CD8-positive, alpha-beta memory T cell (primary cell): ENCODE data around the gene FNBP1. TPM values are rescaled to one million over a fixed set of nuclear protein-coding genes. Genes with fewer than 3 reads are reported as not detected.

ENCODE experiments used
- CTCF ChIA-PET: fragments of 350-600 bp; sonication (Branson Sonifier 250); formaldehyde crosslinking; loops from one replicate; lab custom pipeline; 2021; ENCODE audit warnings: antibody characterized with exemption; lab: Charles Lee
- POLR2A ChIA-PET: fragments of 350-600 bp; sonication (Branson Sonifier 250); formaldehyde crosslinking; loops from one replicate; lab custom pipeline; 2021; ENCODE audit warnings: antibody characterized with exemption; lab: Charles Lee
- DNase-seq, 5 donors: peaks; one replicate each; pipeline versions ENCODE4 v3.0.0 to v3.0.0-alpha.2; 2020 to 2022; ENCODE audit warnings: mixed read lengths in 1 of 5
- H3K27ac ChIP-seq: one replicate; pipeline ENCODE4 v1.7.0; 2013; ENCODE audit warnings: low read depth, mild to moderate bottlenecking, low read length, moderate library complexity
- H3K27me3 ChIP-seq: 2 replicates; pipeline ENCODE4 v1.7.0; 2013; ENCODE audit warnings: low read length, mild to moderate bottlenecking; ENCODE audit not compliant: insufficient read depth, poor library complexity, severe bottlenecking
- H3K36me3 ChIP-seq: 2 replicates; pipeline ENCODE4 v1.7.0; 2013; ENCODE audit warnings: mild to moderate bottlenecking, low read length, moderate library complexity; ENCODE audit not compliant: insufficient read depth
- H3K4me1 ChIP-seq: 2 replicates; pipeline ENCODE4 v1.7.0; 2013; ENCODE audit warnings: mild to moderate bottlenecking, low read length, moderate library complexity; ENCODE audit not compliant: insufficient read depth
- H3K4me3 ChIP-seq: 2 replicates; pipeline ENCODE4 v1.7.0; 2013; ENCODE audit warnings: mild to moderate bottlenecking, low read length
- H3K9me3 ChIP-seq: 2 replicates; pipeline ENCODE4 v1.7.0; 2013; ENCODE audit warnings: mild to moderate bottlenecking, low read length
- H3K27ac Mint-ChIP-seq, 8 donors: one replicate each; pipeline ENCODE4 v1.8.0; 2020 to 2021; ENCODE audit warnings: mixed read lengths in 8 of 8, mild to moderate bottlenecking in 6 of 8, inconsistent platforms in 3 of 8, moderate library complexity in 3 of 8
- H3K27me3 Mint-ChIP-seq, 2 donors: one replicate each; pipeline ENCODE4 v1.8.0; 2020 to 2021; ENCODE audit warnings: mixed read lengths in 2 of 2, mild to moderate bottlenecking in 1 of 2, moderate library complexity in 1 of 2
- H3K36me3 Mint-ChIP-seq, 3 donors: one replicate each; pipeline ENCODE4 v1.8.0; 2020 to 2021; ENCODE audit warnings: mixed read lengths in 3 of 3, inconsistent platforms in 1 of 3, mild to moderate bottlenecking in 1 of 3
- H3K4me1 Mint-ChIP-seq, 3 donors: one replicate each; pipeline ENCODE4 v1.8.0; 2020 to 2021; ENCODE audit warnings: mixed read lengths in 3 of 3, inconsistent platforms in 1 of 3, mild to moderate bottlenecking in 1 of 3
- H3K4me3 Mint-ChIP-seq, 7 donors: one replicate each; pipeline ENCODE4 v1.8.0; 2020 to 2021; ENCODE audit warnings: mixed read lengths in 7 of 7, mild to moderate bottlenecking in 6 of 7, moderate library complexity in 4 of 7, inconsistent platforms in 2 of 7
- H3K9me3 Mint-ChIP-seq, 5 donors: one replicate each; pipeline ENCODE4 v1.8.0; 2020 to 2022; ENCODE audit warnings: mixed read lengths in 5 of 5, mild to moderate bottlenecking in 3 of 5, moderate library complexity in 2 of 5, inconsistent platforms in 1 of 5
- polyA plus RNA-seq: library from polyadenylated mRNA; unstranded; fragments of 300-500 nt; fragmentation: Illumina TruSeq; gene quantifications from one replicate; pipeline ENCODE4 v1.2.3, GENCODE V29; 2021
- total RNA-seq, 2 experiments: library from RNA; stranded (reverse); gene quantifications; one replicate each; pipeline ENCODE4 v1.2.3, GENCODE V29; 2021

Gene FNBP1
- total and polyA plus RNA-seq, 3 experiments from 2014 or later = 176 to 230 (median 226) TPM

DNA sequence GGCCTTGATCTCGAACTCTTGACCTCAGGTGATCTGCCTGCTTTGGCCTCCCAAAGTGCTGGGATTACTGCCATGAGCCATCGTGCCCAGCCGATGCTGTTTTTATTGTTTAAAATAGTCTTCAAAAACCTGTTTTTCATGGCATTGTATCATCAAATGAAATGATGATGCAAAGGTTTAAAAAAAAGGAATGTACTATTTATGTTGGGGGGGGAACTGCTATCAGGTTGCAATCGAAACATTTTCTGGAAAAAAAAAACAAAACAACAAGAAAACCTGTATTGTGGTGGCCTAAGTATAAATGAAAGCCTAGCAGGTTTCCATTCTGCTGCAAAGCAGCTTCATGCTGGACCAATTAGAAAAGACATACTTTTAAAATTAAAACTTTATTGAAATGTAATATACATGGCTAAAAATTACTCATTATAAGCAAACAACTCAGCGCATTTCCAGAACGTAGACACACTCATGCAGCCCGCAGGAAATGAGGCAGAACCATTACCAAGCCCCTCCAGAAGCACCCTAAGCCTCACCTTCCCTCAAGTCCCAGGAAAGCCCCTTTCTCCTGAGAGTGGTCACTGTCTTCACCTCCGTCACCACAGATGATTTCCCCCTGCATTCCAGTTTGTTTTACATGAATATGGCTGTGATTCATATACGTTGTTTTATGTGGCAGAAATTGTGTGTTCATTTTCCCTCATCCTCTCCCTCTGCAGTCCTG, 29.7 kb upstream of the FNBP1 start:
- Histone ChIP-seq H3K27ac (no peak overlapping the region), H3K4me3 (no peak overlapping the region), H3K36me3 (peaks cover 11% of the 10 kb centered on the region), H3K4me1 (peaks cover 17% of the 10 kb centered on the region), H3K9me3 (no peaks in the 10 kb centered on the region), H3K27me3 (no peaks in the 10 kb centered on the region)
- Mint-ChIP-seq H3K4me3 (no peak overlapping the region), H3K4me1 (peaks cover 18 to 37% (median 35%) of the 10 kb centered on the region in 3 donors), H3K27me3 (peaks cover 0 to 1% of the 10 kb centered on the region in 2 donors), H3K27ac (peak overlapping the region in 4 of 8 donors; percentile 36 to 74 (median 54)), H3K36me3 (peaks cover 6 to 29% (median 10%) of the 10 kb centered on the region in 3 donors), H3K9me3 (no peaks in the 10 kb centered on the region)
- POLR2A ChIA-PET = no interaction called here
- DNase-seq = no peak
- CTCF ChIA-PET = no interaction called here

DNA sequence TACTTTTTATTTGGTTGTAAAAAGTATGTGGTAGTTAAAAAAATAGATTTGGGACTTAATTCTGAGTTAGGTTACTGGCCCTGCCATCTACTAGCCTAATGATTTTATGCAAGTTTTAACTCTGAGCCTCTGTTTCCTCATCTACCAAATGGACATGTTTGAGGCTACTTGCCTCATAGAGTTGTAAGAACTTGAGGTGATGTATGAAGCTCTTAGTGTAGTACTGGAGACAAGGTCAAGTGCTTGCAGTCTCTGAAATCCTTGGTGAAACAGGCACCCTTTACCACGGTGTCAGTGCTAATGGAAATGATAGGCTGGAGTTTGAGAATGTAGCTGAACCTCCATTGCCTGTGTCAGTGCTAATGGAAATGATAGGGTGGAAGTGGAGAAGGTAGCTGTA, 26.1 kb upstream of the FNBP1 start:
- H3K9me3 Mint-ChIP-seq = no peaks in the 10 kb centered on the region
- H3K4me3 Mint-ChIP-seq = peak overlapping the region in 1 of 7 donors; percentile 35
- DNase-seq = no peak
- Histone ChIP-seq H3K4me3 (no peak overlapping the region), H3K27ac (no peak overlapping the region), H3K27me3 (no peaks in the 10 kb centered on the region), H3K9me3 (no peaks in the 10 kb centered on the region), H3K4me1 (peaks cover 17% of the 10 kb centered on the region), H3K36me3 (no peaks in the 10 kb centered on the region)
- peaks cover 4 to 16% (median 4%) of the 10 kb centered on the region in 3 donors for H3K36me3 Mint-ChIP-seq
- peaks cover 0 to 1% of the 10 kb centered on the region in 2 donors for H3K27me3 Mint-ChIP-seq
- H3K27ac Mint-ChIP-seq = peak overlapping the region in 6 of 8 donors; percentile 5 to 68 (median 50)
- POLR2A ChIA-PET = interaction anchor here (0.6 kb wide), 2 partner anchors 159 to 183 kb away, joined by 3 to 6 read pairs; no protein-coding TSS in a partner anchor
- H3K4me1 Mint-ChIP-seq = peaks cover 19 to 41% (median 37%) of the 10 kb centered on the region in 3 donors
- CTCF ChIA-PET = interaction anchor here (0.9 kb wide), 1 partner anchor 68 kb away, joined by 3 read pairs; no protein-coding TSS in a partner anchor

DNA sequence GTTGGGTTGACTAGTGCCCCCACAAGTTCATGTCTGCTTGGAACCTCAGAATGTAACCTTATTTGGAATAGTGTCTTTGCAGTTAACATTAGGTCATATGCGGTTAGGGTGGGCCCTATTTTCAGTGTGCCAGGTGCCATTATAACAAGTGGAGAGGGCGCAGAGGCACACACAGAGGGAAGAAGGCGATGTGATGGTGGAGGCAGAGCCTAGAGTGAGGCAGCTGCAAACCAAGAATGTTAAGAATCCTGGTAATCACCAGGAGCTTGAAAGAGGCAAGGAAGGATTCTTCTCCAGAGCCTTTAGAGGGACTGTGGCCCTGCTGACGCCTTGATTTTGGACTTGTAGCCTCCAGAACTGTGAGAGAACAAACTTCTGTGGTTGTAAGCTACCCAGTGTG, 21.6 kb upstream of the FNBP1 start:
- Histone ChIP-seq H3K9me3 (no peaks in the 10 kb centered on the region), H3K4me1 (peaks cover 13% of the 10 kb centered on the region), H3K36me3 (no peaks in the 10 kb centered on the region), H3K27me3 (no peaks in the 10 kb centered on the region), H3K27ac (no peak overlapping the region), H3K4me3 (no peak overlapping the region)
- no peaks in the 10 kb centered on the region for H3K9me3 Mint-ChIP-seq
- no peak for DNase-seq
- H3K27ac Mint-ChIP-seq = peak overlapping the region in 2 of 8 donors; percentile 65 to 86
- ChIA-PET POLR2A (interaction anchor here (0.5 kb wide), 1 partner anchor 96 kb away, joined by 3 read pairs; no protein-coding TSS in a partner anchor), CTCF (interaction anchor here (1.2 kb wide), 1 partner anchor 91 kb away, joined by 4 read pairs; no protein-coding TSS in a partner anchor)
- no peak overlapping the region for H3K4me3 Mint-ChIP-seq
- H3K36me3 Mint-ChIP-seq = peaks cover 0 to 21% (median 4%) of the 10 kb centered on the region in 3 donors
- H3K27me3 Mint-ChIP-seq = no peaks in the 10 kb centered on the region
- peaks cover 29 to 52% (median 47%) of the 10 kb centered on the region in 3 donors for H3K4me1 Mint-ChIP-seq

DNA sequence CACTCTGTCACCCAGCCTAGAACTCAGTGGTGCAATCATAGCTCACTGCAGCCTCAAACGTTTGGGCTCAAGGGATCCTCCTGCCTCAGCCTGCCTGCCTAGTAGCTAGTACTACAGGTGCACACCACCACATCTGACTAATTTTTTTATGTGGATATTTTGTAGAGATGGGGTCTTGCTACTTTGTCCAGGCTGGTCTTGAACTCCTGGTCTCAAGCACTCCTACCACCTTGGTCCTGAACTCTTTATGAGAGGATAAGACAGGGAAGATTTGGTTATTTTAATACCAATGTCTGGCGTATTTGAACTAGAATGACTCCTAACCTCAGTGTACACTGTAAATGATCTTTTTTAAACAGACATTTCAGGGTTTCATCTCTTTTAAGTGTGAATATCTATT, 19.8 kb upstream of the FNBP1 start:
- H3K27me3 Mint-ChIP-seq = no peaks in the 10 kb centered on the region
- Histone ChIP-seq H3K36me3 (no peaks in the 10 kb centered on the region), H3K4me1 (no peaks in the 10 kb centered on the region), H3K4me3 (no peak overlapping the region), H3K9me3 (no peaks in the 10 kb centered on the region), H3K27me3 (no peaks in the 10 kb centered on the region), H3K27ac (no peak overlapping the region)
- POLR2A ChIA-PET = no interaction called here
- CTCF ChIA-PET = interaction anchor here (1.1 kb wide), 1 partner anchor 10 kb away, joined by 3 read pairs; the partner anchor contains the start of gene GPR107
- DNase-seq = no peak
- peak overlapping the region in 3 of 8 donors; percentile 5 to 99 (median 75) for H3K27ac Mint-ChIP-seq
- H3K36me3 Mint-ChIP-seq = peaks cover 4 to 33% (median 4%) of the 10 kb centered on the region in 3 donors
- H3K4me1 Mint-ChIP-seq = peaks cover 26 to 51% (median 36%) of the 10 kb centered on the region in 3 donors
- no peak overlapping the region for H3K4me3 Mint-ChIP-seq
- no peaks in the 10 kb centered on the region for H3K9me3 Mint-ChIP-seq

DNA sequence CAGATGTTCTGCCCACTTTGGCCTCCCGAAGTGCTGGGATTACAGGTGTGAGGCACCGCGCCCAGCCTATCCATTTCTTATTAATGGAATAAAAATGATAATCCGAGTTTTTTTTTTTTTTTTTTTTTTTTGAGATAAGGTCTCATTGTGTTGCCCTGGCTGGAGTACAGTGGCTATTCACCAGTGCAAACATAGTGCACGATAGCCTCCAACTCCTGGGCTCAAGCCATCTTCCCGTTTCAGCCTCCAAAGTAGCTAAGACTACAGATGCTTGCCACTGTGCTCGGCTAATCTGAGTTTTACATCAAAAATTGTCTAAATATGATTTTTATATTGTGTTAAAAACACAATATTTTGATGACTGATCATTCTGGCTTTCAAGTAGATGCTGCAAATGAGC, 17.3 kb upstream of the FNBP1 start:
- ChIA-PET CTCF (interaction anchor here (1.1 kb wide), 1 partner anchor 10 kb away, joined by 5 read pairs; no protein-coding TSS in a partner anchor), POLR2A (interaction anchor here (0.6 kb wide), 1 partner anchor 171 kb away, joined by 9 read pairs; no protein-coding TSS in a partner anchor)
- Mint-ChIP-seq H3K4me1 (peaks cover 20 to 45% (median 31%) of the 10 kb centered on the region in 3 donors), H3K36me3 (peaks cover 4 to 32% (median 4%) of the 10 kb centered on the region in 3 donors), H3K4me3 (no peak overlapping the region), H3K27ac (peak overlapping the region in 3 of 8 donors; percentile 16 to 37 (median 24)), H3K9me3 (no peaks in the 10 kb centered on the region), H3K27me3 (no peaks in the 10 kb centered on the region)
- no peaks in the 10 kb centered on the region for H3K9me3 ChIP-seq
- no peaks in the 10 kb centered on the region for H3K4me1 ChIP-seq
- H3K4me3 ChIP-seq = no peak overlapping the region
- no peak for DNase-seq
- no peaks in the 10 kb centered on the region for H3K36me3 ChIP-seq
- H3K27ac ChIP-seq = no peak overlapping the region
- H3K27me3 ChIP-seq = no peaks in the 10 kb centered on the region

DNA sequence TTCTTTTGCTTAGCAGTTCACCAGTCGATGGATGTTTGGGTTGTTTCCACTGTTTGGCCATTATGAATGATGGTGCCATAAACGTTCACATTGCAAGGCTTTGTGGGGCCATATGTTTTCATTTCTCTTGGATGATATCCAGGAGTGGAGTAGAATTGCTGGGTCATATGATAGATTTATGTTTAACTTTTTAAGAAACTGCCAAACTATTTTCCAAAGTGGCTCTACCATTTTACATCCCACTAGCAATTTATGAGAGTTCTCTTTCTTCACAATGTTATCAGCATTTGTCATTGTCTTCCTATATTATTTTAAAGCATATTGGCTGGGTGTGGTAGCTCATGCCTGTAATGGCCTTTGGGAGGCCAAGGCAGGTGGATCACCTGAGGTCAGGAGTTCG, 15.9 kb upstream of the FNBP1 start:
- H3K4me1 ChIP-seq = peaks cover 9% of the 10 kb centered on the region
- H3K36me3 ChIP-seq = no peaks in the 10 kb centered on the region
- no peaks in the 10 kb centered on the region for H3K9me3 ChIP-seq
- peaks cover 0 to 31% (median 4%) of the 10 kb centered on the region in 3 donors for H3K36me3 Mint-ChIP-seq
- H3K4me1 Mint-ChIP-seq = peaks cover 24 to 49% (median 41%) of the 10 kb centered on the region in 3 donors
- ChIA-PET POLR2A (interaction anchor here (0.7 kb wide), 1 partner anchor 337 kb away, joined by 4 read pairs; no protein-coding TSS in a partner anchor), CTCF (no interaction called here)
- H3K27ac ChIP-seq = no peak overlapping the region
- peak overlapping the region in 1 of 7 donors; percentile 71 for H3K4me3 Mint-ChIP-seq
- no peaks in the 10 kb centered on the region for H3K27me3 Mint-ChIP-seq
- H3K27me3 ChIP-seq = no peaks in the 10 kb centered on the region
- no peaks in the 10 kb centered on the region for H3K9me3 Mint-ChIP-seq
- DNase-seq = no peak
- peak overlapping the region in 3 of 8 donors; percentile 37 to 77 (median 73) for H3K27ac Mint-ChIP-seq
- no peak overlapping the region for H3K4me3 ChIP-seq

DNA sequence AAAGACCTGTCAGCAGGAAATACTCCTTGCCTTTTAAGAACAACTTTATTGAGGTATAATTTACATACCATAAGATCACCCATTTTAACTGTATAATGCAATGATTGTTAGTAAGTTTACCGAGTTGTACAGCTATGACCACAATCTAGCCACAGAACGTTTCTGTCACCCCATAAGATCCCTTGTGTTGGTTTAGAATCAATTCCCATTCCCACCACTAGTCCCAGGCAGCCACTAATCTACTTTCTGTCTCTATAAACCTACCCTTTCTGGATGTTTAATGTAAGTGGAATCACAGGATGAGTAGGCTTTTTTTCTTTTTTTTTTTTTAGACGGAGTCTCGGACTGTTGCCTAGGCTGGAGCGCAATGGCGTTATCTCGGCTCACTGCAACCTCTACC, 15.2 kb upstream of the FNBP1 start:
- Histone ChIP-seq H3K4me3 (no peak overlapping the region), H3K27me3 (no peaks in the 10 kb centered on the region), H3K4me1 (peaks cover 11% of the 10 kb centered on the region), H3K36me3 (no peaks in the 10 kb centered on the region), H3K9me3 (no peaks in the 10 kb centered on the region), H3K27ac (no peak overlapping the region)
- peaks cover 25 to 48% (median 45%) of the 10 kb centered on the region in 3 donors for H3K4me1 Mint-ChIP-seq
- H3K36me3 Mint-ChIP-seq = peaks cover 0 to 32% (median 4%) of the 10 kb centered on the region in 3 donors
- H3K27ac Mint-ChIP-seq = peak overlapping the region in 2 of 8 donors; percentile 37 to 79
- CTCF ChIA-PET = no interaction called here
- POLR2A ChIA-PET = no interaction called here
- no peaks in the 10 kb centered on the region for H3K27me3 Mint-ChIP-seq
- H3K9me3 Mint-ChIP-seq = no peaks in the 10 kb centered on the region
- DNase-seq = no peak
- H3K4me3 Mint-ChIP-seq = peak overlapping the region in 2 of 7 donors; percentile 12 to 51
